HepG2 (cell line): ENCODE data around the gene ELF1. TPM values are rescaled to one million over a fixed set of nuclear protein-coding genes. Genes with fewer than 3 reads are reported as not detected.
"Not testable (repeated sequence)": the region's sequence is repeated elsewhere in the genome, so short reads cannot be mapped to it uniquely, and the experiment has no call there.

Source experiments
- ATAC-seq: fragments of 200-7000 bp; cut with Tn5 transposase; 3 replicates; pipeline ENCODE4 v1.9.1; 2020; ENCODE audit warnings: mild to moderate bottlenecking, moderate library complexity
- BruUV-seq: library from RNA; stranded (reverse); fragments of 400-500 nt; replicated peaks from 2 replicates; lab custom pipeline; 2021; lab: Mats Ljungman, UMichigan
- CTCF ChIA-PET: fragments of 300-600 bp; formaldehyde crosslinking; extraction: SDS; loops from one replicate; lab custom pipeline; 2021; ENCODE audit warnings: low total read pairs, inconsistent platforms, low intra/inter-chr PET ratio; lab: Yijun Ruan, JAX
- POLR2A ChIA-PET: fragments of 350-600 bp; sonication (Branson Sonifier 250); formaldehyde crosslinking; loops from one replicate; lab custom pipeline; 2020; ENCODE audit warnings: antibody characterized with exemption, inconsistent platforms; lab: Yijun Ruan, JAX
- DNase-seq: peaks from one replicate; pipeline ENCODE4 v3.0.0-alpha.2; 2015; ENCODE audit warnings: low spot score
- FAIRE-seq: peaks from 3 replicates; lab custom pipeline; 2011; peaks lifted over from hg19 to GRCh38; lab: Jason Lieb, UNC
- H2AFZ ChIP-seq: one replicate; pipeline ENCODE4 v1.6.1; 2011; ENCODE audit warnings: low read length, inconsistent platforms
- H3K27ac ChIP-seq: fragments of 300-600 bp; 3 replicates; pipeline ENCODE4 v1.8.0; 2011; ENCODE audit warnings: mixed run types, mild to moderate bottlenecking, mixed read lengths, low read length, inconsistent platforms; ENCODE audit not compliant: insufficient read depth; ENCODE audit errors: extremely low read length
- H3K27me3 ChIP-seq, 2 experiments: fragments of 200-600 bp in 1 of 2; 2 replicates in 1 of 2; 3 replicates in 1 of 2; pipeline versions ENCODE4 v1.6.0 to v1.8.0; 2011; ENCODE audit warnings: low read length in 2 of 2, mild to moderate bottlenecking in 2 of 2, moderate library complexity in 2 of 2, inconsistent platforms in 1 of 2; ENCODE audit not compliant: insufficient read depth in 2 of 2, control insufficient read depth in 1 of 2
- H3K36me3 ChIP-seq, 2 experiments: fragments of 200-600 bp in 1 of 2; replicated peaks in 1 of 2; 2 replicates in 1 of 2; 3 replicates in 1 of 2; pipeline versions ENCODE4 v1.5.1 to v1.8.0; 2011; ENCODE audit warnings: low read length in 2 of 2, inconsistent platforms in 1 of 2; ENCODE audit not compliant: insufficient read depth in 2 of 2, control insufficient read depth in 1 of 2
- H3K4me1 ChIP-seq: 2 replicates; pipeline ENCODE4 v1.5.1; 2012; ENCODE audit warnings: low read length, inconsistent platforms; ENCODE audit not compliant: insufficient read depth
- H3K4me2 ChIP-seq: 2 replicates; pipeline ENCODE4 v1.6.0; 2011; ENCODE audit warnings: low read depth, low read length, inconsistent platforms
- H3K4me3 ChIP-seq, 3 experiments: fragments of 200-600 bp in 1 of 3; sonication (generic), shearing (Covaris generic) in 1 of 3; replicated peaks in 1 of 3; 2 replicates each; pipeline ENCODE4 v1.5.1; 2011 to 2016; ENCODE audit warnings: low read length in 3 of 3, inconsistent platforms in 2 of 3, low read depth in 2 of 3, mild to moderate bottlenecking in 2 of 3, control low read depth in 1 of 3, mixed read lengths in 1 of 3; ENCODE audit not compliant: insufficient read depth in 1 of 3
- H3K79me2 ChIP-seq: one replicate; pipeline ENCODE4 v1.6.1; 2011; ENCODE audit warnings: low read length, inconsistent platforms; ENCODE audit not compliant: insufficient read depth
- H3K9ac ChIP-seq: 2 replicates; pipeline ENCODE4 v1.6.0; 2011; ENCODE audit warnings: mild to moderate bottlenecking, low read depth, low read length, inconsistent platforms; ENCODE audit not compliant: insufficient read depth
- H3K9me3 ChIP-seq: 2 replicates; pipeline ENCODE4 v1.5.1; 2012; ENCODE audit warnings: mild to moderate bottlenecking, low read length
- H4K20me1 ChIP-seq: 2 replicates; pipeline ENCODE4 v1.6.0; 2011; ENCODE audit warnings: inconsistent platforms, mild to moderate bottlenecking, low read length, moderate library complexity; ENCODE audit not compliant: insufficient read depth
- DR1 ChIP-seq: sonication (generic); formaldehyde crosslinking; IDR thresholded peaks from 2 replicates; pipeline ENCODE4 v1.8.0; 2021; ENCODE audit warnings: mild to moderate bottlenecking, missing genetic modification reagents, inconsistent platforms
- EZH2 ChIP-seq: conservative IDR thresholded peaks from 2 replicates; pipeline ENCODE4 v1.6.1; 2012; ENCODE audit warnings: mild to moderate bottlenecking, low read depth, low read length, moderate library complexity
- HOXA3 ChIP-seq: sonication (generic); formaldehyde crosslinking; IDR thresholded peaks from 2 replicates; pipeline ENCODE4 v1.5.0; 2020; ENCODE audit warnings: missing genetic modification reagents
- MTA3 ChIP-seq: sonication (generic); formaldehyde crosslinking; IDR thresholded peaks from 2 replicates; pipeline ENCODE4 v1.4.0; 2020; ENCODE audit warnings: missing genetic modification reagents
- PHF8 ChIP-seq: sonication (generic); formaldehyde crosslinking; IDR thresholded peaks from 2 replicates; pipeline ENCODE4 v1.5.0; 2020; ENCODE audit warnings: missing genetic modification reagents
- POGZ ChIP-seq: sonication (generic); formaldehyde crosslinking; IDR thresholded peaks from 2 replicates; pipeline ENCODE4 v1.4.0; 2020; ENCODE audit warnings: mild to moderate bottlenecking, missing genetic modification reagents
- ZFP1 ChIP-seq: IDR thresholded peaks from 2 replicates; pipeline ENCODE4 v1.6.1; 2016
- ZMYM3 ChIP-seq: sonication (generic); formaldehyde crosslinking; IDR thresholded peaks from 2 replicates; pipeline ENCODE4 v1.5.1; 2020; ENCODE audit warnings: mild to moderate bottlenecking, missing genetic modification reagents
- ZNF816 ChIP-seq: sonication (generic); formaldehyde crosslinking; IDR thresholded peaks from 2 replicates; pipeline ENCODE4 v1.8.0; 2022; ENCODE audit warnings: missing genetic modification reagents, mild to moderate bottlenecking, borderline replicate concordance
- WGBS: methylation state at CpG from one replicate; pipeline ENCODE4 v1.1.6; 2017; ENCODE audit warnings: low lambda C conversion rate; 5-methylcytosine and 5-hydroxymethylcytosine counted together
- in situ Hi-C: cut with HindIII; loops from 2 replicates; pipeline ENCODE4 v1.10.0; 2017; ENCODE audit warnings: low pct_unique_long_range_greater_than_20kb; ENCODE audit not compliant: extremely low pct_ligation_motif_present
- intact Hi-C: fragments of 100-400 bp; cut with micrococcal nuclease; formaldehyde crosslinking; loops from one replicate; pipeline ENCODE4 v1.10.0; 2022; ENCODE audit not compliant: unreplicated experiment
- polyA plus RNA-seq, 8 experiments: library from polyadenylated mRNA; depleted of rRNA in 3 of 8; stranded (reverse) in 7 of 8; unstranded in 1 of 8; fragments of >200 nt; fragmentation: Illumina TruSeq in 4 of 8; extraction: Trizol in 4 of 8; gene quantifications; 2 replicates each; pipeline versions ENCODE4 v1.2.1 to v1.2.3, GENCODE V29; 2011 to 2016; ENCODE audit warnings: low read depth in 4 of 8, missing spikeins in 1 of 8, mixed read lengths in 1 of 8; ENCODE audit not compliant: insufficient read depth in 1 of 8
- total RNA-seq, 5 experiments: library from RNA; depleted of rRNA; stranded (reverse); fragments of >200 nt; fragmentation: Illumina TruSeq; extraction: Trizol; gene quantifications; 2 replicates each; pipeline ENCODE4 v1.2.3, GENCODE V29; 2016; ENCODE audit warnings: low read depth in 1 of 5
- TF ChIP-seq, protein P1 (sequence below): sonication (generic); formaldehyde crosslinking; IDR thresholded peaks from 2 replicates; pipeline ENCODE4 v1.4.0; 2020; ENCODE audit warnings: mild to moderate bottlenecking, missing genetic modification reagents, borderline replicate concordance

The ELF1 gene
- total and polyA plus RNA-seq, 2 of the 13 experiments (the other 11 are each of a cell fraction or from before 2014, with no cell fraction given) = 24.6 to 71.5 TPM

DNA sequence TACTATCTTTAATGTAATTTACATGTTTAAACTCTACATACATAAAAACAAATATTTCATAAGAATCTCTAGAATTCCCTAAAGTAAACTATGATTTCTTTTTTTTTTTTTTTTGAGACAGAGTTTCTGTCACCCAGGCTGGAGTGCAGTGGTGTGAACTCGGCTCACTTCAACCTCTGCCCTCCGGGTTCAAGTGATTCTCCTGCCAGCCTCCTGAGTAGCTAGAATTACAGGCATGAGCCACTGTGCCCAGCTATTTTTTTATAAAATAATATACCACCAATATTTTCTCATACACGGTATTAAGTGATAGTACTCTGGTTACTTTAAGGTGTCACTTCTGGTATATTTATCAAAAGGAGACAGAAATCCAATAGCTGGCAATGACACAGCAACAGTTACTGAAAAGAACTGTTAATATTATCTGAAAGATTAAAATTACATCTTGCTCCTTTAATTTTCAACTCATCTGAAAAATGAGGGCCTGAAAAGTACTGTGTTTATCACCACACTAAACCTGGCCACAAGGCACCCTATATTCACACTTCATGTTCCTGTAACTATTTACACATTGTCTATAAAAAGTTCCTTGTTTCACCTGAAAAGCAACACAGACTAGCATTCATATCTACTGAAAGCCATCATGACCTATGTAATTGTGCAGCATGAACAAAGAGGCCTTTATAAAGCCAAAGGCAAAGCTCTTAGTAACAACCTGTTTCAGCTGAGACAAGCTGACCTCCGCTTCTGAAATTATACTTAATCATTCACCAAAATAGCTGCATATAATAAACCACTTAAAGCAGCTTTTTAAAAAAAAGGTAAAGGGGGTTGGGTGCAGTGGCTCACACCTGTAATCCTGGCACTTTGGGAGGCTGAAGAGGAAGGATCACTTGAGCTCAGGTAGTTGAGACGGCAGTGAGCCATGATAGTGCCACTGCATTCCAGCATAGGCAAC lies 123.6 kb downstream of the ELF1 start (continued):
- TF ChIP-seq EZH2 (no peak), PHF8 (CRISPR knock-in tag) (no peak), ZFP1 (CRISPR knock-in tag) (no peak), DR1 (CRISPR knock-in tag) (no peak), HOXA3 (no peak), POGZ (CRISPR knock-in tag) (no peak), ZNF816 (CRISPR knock-in tag) (no peak), ZMYM3 (CRISPR knock-in tag) (no peak), MTA3 (CRISPR knock-in tag) (no peak)
- TF ChIP-seq, protein P1, sequence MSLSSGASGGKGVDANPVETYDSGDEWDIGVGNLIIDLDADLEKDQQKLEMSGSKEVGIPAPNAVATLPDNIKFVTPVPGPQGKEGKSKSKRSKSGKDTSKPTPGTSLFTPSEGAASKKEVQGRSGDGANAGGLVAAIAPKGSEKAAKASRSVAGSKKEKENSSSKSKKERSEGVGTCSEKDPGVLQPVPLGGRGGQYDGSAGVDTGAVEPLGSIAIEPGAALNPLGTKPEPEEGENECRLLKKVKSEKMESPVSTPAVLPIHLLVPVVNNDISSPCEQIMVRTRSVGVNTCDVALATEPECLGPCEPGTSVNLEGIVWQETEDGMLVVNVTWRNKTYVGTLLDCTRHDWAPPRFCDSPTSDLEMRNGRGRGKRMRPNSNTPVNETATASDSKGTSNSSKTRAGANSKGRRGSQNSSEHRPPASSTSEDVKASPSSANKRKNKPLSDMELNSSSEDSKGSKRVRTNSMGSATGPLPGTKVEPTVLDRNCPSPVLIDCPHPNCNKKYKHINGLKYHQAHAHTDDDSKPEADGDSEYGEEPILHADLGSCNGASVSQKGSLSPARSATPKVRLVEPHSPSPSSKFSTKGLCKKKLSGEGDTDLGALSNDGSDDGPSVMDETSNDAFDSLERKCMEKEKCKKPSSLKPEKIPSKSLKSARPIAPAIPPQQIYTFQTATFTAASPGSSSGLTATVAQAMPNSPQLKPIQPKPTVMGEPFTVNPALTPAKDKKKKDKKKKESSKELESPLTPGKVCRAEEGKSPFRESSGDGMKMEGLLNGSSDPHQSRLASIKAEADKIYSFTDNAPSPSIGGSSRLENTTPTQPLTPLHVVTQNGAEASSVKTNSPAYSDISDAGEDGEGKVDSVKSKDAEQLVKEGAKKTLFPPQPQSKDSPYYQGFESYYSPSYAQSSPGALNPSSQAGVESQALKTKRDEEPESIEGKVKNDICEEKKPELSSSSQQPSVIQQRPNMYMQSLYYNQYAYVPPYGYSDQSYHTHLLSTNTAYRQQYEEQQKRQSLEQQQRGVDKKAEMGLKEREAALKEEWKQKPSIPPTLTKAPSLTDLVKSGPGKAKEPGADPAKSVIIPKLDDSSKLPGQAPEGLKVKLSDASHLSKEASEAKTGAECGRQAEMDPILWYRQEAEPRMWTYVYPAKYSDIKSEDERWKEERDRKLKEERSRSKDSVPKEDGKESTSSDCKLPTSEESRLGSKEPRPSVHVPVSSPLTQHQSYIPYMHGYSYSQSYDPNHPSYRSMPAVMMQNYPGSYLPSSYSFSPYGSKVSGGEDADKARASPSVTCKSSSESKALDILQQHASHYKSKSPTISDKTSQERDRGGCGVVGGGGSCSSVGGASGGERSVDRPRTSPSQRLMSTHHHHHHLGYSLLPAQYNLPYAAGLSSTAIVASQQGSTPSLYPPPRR (CRISPR knock-in tag) = no peak
- TF ChIP-seq, all 625 proteins: peak for 48

- intact Hi-C loops = loop anchor here (10.0 kb wide), 2 partner anchors 109 to 111 kb away; partner anchors contain the start of gene SLC25A15
- FAIRE-seq, DNase-seq, H3K4me2 ChIP-seq, H3K9ac ChIP-seq, H3K27me3 ChIP-seq, H4K20me1 ChIP-seq, H3K4me3 ChIP-seq, in situ Hi-C loops, BruUV-seq, H3K27ac ChIP-seq, H3K79me2 ChIP-seq, H2AFZ ChIP-seq, CTCF ChIA-PET, H3K36me3 ChIP-seq, H3K9me3 ChIP-seq, ATAC-seq: not testable (repeated sequence)
- peaks cover 33% of the 10 kb centered on the region for H3K4me1 ChIP-seq
- POLR2A ChIA-PET = interaction anchor here (1.6 kb wide), 1 partner anchor 103 kb away, joined by 4 read pairs; no protein-coding TSS in a partner anchor
- WGBS = 94% methylated on average over 3 of the region's 3 CpGs
These were observed 125.5 kb downstream of the ELF1 start for GRCh38 chr13:40893573-40893972.
